Fibroblast of skin of left biceps (primary cell): Measurements from ENCODE around the gene KCND1.
A peak's percentile ranks its signal among the peaks of the same experiment; 100 is the strongest.

Experiments
- DNase-seq, 2 experiments: peaks; one replicate each; pipeline ENCODE4 v3.0.0-alpha.2; 2013; ENCODE audit warnings: low read depth in 2 of 2

The KCND1 gene

DNA sequence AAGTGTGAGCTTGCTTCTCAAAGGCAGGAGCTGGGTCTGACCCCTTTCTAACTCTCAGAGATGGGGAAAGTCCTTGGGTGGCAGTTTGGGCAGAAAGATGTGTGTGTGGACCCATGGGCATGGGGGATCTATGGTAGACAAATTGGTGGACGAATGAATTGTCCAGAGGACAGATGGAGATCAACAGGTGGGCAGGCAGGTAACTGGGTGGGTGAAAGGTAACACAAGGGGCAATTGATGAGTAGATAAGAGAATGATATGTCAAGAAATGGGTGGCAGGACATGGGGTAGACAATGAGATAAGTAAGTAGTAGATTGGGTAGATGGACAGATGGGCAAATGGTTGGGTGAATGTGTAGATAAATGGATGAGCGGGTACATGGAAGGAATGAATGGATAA lies 2.9 kb upstream of the KCND1 start:
- no peak for DNase-seq

GRCh38 chrX:48974033-48974432 lies 2.4 kb upstream of the KCND1 start:
- DNase-seq = no peak

DNA sequence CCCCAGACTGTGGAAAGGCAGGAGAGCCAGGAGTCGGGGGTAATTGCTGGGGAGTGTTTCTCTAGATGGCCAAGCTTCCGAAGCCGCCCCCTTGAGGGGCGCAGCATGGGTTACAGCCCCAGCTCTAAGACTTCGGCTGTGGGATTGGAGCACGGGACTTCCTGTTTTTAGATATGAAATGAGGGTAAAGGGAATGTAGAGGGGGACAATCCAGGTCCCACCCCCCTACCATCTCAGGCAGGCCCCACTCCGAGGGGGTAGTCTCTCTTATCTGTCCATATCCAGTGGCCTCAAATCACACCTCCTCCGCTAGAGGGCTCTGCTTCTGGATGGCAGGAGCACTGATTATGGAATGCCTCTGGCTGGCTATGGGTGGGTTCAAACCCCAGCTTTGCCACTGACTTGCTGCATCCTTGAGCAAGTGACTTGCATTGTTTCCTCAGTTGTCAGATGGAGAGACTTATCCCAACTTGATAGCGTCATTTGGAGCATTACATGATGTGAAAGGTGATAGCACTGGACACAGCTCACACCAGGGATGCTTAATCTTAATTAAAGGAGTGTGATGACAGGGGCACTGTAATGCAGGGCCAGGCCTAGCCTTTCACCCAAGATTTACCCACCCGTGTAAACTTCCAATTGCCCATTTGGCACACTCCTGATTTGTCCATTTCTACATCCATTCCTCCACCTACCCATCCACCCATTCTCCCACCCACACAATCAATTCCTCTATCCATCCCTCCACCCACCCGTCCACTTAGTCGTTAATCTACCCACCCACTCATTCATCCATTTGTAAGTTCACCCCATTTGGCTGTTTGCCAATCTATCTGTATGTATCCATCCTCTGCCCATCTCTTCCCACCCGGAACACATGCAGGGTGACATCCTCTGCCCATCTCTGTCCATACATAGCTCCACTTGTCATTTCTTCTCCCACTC lies 848 bp upstream of the KCND1 start:
- DNase-seq = peak in 1 of 2 experiments; percentile 21

- no peak for DNase-seq
These were observed 2.2 kb downstream of the KCND1 start for GRCh38 chrX:48969471-48969870.

- no peak for DNase-seq
These were observed 3.3 kb downstream of the KCND1 start for GRCh38 chrX:48968377-48968776.

GRCh38 chrX:48966796-48967579 lies 4.7 kb downstream of the KCND1 start:
- DNase-seq = no peak

DNA sequence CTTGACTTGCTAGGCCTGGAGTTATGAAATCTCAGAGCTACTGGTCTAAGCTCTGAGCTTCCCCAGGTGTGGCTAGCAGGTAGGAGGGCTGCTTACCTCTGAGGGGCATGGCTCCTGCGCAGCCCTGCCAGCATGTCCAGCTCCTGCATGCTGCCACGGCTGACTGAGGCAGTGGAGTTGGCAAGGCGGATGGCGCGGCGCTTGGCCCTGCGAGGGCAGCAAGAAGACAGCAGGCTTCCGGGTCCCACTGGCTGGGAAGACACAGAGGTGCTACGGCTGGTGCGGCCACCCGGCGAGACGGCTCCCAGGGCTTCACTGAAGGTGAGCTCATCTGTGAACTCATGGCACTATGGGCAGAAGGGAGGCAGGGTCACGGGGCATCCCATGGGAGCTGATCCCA lies 5.7 kb downstream of the KCND1 start:
- DNase-seq = no peak

- no peak for DNase-seq
These were observed 10.0 kb downstream of the KCND1 start for GRCh38 chrX:48961585-48962091.

- no peak for DNase-seq
These were observed 11.4 kb downstream of the KCND1 start for GRCh38 chrX:48960291-48960690.

DNA sequence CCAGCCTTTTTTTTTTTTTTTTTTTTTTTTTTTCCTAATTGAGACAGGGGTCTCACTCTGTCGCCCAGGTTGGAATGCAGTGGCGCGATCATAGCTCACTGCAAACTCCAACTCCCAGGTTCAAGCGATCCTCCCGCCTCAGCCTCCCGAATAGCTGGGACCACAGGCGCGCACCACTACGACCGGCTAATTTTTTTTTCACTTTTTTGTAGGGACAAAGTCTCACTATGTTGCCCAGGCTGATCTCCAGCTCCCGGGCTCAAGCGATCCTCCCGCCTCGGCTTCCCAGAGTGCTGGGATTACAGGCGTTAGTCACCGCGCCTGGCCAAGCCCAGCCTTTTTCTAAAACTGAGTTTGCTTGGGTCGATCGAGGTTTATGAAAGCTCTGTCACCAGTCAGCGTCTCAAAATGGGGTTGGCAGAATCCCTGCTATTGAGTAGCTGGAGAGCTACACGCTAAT lies 13.0 kb downstream of the KCND1 start:
- no peak for DNase-seq

- DNase-seq = peak; percentile 95
These were observed 13.6 kb downstream of the KCND1 start for GRCh38 chrX:48957827-48958634.

DNA sequence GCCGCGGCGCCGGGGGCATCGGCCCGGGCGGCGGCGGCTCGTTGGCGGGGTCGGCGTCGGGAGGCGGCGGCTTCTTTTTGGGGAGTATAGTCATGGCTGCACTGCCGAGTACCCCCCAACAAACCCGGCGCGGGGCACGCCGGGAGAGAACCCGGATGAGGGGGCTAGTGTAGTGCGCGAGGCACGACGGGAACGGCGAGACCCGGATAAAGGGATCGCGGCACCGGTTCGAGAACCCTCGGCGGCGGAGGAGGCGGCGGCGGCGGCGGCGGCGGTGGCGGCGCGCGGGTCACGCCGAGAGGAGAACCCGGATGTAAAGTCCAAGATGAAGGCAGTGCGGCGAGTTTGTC lies 14.2 kb downstream of the KCND1 start, which contains the start of gene OTUD5:
Gene OTUD5, minus strand, starts transcription at position 131 of the 350 bp plus-strand sequence. Its CDS starts 37 bp downstream, at position 94.
- DNase-seq = no peak

DNA sequence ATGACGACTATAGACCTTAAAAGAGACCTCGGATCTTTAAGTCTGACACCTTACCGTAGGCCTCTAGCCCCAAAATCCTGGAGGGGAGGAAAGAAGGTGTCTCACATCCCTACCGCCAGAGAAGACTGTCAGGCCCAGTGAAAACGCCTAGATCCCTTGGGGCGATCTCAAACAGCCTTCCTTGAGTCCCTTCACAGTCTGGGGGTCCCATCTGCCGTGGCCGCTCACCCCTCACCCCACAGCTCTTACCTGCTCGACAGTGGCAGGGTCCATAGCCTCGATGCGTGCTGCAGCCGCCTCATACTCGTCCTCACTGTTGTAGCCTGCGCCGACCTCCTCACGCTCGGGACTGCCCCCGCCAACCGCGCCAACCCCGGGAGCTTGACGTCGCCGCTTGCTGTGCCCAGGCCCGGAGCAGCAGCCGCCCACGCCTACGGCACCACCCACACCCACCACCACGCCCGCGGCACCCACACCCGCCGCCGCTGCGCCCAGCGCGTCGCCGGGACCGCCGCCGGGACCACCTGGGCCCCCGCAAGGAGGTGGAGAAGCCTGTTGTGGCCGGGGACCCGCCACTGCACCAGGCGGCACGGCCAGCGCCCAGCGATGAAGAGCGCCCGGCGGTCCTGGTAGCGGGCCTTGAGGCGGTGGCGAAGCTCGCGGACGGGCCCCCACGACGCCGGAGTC lies 14.8 kb downstream of the KCND1 start:
- no peak for DNase-seq

- no peak for DNase-seq
These were observed 23.1 kb downstream of the KCND1 start for GRCh38 chrX:48948589-48948988.

DNA sequence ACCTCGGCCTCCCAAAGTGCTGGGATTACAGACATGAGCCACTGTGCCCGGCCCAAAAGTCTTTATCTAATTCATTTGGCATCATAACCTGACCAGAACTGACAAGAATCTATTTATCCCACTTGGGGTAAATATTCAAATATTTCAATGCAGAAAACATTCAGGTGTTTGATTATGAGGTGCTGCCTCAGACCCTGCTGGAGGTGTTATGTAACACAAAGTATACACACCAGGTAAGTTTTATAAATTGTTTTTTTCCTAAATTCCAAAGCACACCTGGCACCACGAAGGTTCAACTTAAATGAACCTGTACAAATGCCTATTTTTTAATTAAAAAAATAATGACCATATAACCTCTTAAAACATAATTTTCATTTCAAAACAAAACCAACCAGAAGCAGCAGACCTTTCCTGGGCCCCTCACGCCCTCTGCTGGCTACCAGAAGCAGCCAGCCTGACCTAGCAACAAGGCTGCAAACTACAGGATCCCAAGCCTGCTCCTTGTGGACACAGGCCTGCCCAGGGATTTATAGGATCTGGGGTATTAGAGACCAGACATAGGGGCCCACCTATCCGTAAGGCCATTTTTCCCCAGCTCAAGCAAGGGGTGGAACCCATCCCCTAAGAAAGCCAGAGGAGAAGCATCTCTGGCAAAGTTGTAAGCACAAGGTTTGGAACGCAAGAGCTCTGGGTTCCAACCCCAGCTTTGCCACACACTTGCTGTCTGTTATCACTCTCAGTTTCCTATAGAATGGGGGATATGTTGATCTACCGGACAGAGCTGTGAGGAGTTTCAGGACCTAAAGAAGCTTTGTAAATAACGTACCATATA lies 25.9 kb downstream of the KCND1 start:
- peak in 1 of 2 experiments; percentile 1 for DNase-seq

DNA sequence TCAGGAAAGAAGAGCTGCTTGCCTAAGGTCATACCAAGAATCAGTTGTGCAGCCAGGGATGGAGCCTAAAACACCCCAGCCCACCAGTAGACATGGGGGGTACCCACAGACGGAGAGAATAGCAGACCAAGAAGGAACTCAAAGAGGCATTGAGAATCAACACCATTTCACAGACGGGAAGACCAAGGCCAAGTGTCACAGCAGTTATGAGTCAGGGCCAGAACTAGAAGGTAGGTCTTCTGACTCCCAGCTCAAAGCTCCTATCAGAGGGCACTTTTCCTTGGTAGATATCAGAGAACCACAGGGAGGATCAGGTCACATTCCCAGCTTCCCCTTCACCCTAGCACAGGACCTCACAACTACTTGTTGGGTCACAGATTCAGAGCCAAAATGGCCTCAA lies 28.7 kb downstream of the KCND1 start:
- no peak for DNase-seq

DNA sequence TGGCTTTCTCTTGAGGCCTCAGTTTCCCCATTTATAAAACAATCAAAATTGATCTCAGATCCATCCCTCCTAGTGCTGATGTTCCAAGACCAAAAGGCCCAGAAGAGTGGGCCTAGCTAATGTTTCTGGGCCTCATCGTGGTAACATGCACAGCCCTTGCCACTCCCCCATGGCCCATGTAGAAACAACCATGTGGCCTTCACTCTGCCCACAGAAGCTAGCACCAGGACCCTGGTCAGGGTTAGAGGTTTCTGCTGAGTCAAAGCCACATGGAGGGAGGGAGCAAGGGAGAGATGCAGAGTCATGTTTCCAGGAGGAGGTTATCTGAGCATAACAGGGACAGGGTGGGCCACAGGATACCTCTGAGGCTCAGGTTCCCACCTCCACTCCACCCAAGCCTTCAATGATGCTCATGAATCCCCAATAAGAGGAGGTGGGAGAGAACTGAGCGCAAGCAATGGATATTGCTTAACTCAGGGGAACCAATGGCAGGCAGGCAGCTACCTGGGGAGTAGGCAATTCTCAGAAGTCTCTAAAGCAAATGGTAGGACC lies 31.2 kb downstream of the KCND1 start:
- no peak for DNase-seq

DNA sequence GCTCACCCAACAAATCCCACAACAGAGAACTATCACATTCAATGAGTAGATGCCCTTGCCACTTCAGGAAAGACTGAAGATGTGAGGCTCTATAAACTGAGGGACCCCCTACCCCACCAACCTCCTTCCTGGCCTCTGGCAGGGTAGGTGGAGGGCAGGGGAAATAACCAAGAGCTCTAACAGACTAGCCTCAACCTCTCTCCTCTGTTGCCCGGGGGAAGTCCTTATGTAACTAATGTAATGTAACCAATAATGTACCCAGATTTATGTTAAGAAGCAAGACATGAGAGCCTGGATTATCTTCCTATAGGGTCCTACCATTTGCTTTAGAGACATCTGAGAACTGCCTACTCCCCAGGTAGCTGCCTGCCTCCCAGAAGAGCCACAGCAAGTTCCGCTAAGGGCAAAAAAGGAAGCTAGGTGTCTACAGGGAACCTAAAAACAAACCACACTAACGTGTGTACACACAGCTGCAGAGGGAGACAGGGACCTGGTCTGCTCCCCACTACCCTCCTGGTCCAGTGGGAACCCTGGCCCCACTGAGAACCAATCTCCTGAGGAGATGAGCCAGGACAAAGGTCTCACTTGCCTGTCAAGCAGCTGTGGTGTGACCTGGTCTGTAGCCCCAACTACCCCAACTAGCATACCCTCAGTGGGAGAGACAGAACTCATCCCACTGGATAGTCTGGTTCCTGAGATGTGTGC lies 32.0 kb downstream of the KCND1 start:
- DNase-seq = no peak
